IMR-90 (cell line): Measurements from ENCODE around the gene NDST3. TPM values are rescaled to one million over a fixed set of nuclear protein-coding genes. Genes with fewer than 3 reads are reported as not detected.

Experiments used
- ATAC-seq: fragments of 200-7000 bp; cut with Tn5 transposase; 2 replicates; pipeline ENCODE4 v1.9.1; 2020; ENCODE audit warnings: low read depth, mild to moderate bottlenecking, moderate library complexity
- BruUV-seq: library from RNA; stranded (reverse); fragments of 400-500 nt; replicated peaks from 2 replicates; lab custom pipeline; 2021; lab: Mats Ljungman, UMichigan
- CTCF ChIA-PET: fragments of 300-600 bp; formaldehyde crosslinking; extraction: SDS; loops from one replicate; lab custom pipeline; 2021; ENCODE audit warnings: antibody characterized with exemption; lab: Yijun Ruan, JAX
- POLR2A ChIA-PET: fragments of 300-600 bp; sonication (Branson Sonifier 250); formaldehyde crosslinking; loops from one replicate; lab custom pipeline; 2022; ENCODE audit warnings: antibody characterized with exemption; ENCODE audit not compliant: unreplicated experiment; lab: Charles Lee
- DNase-seq: peaks from one replicate; pipeline ENCODE4 v3.0.0; 2013
- H2AFZ ChIP-seq: replicated peaks from 2 replicates; pipeline ENCODE3; 2013; ENCODE audit warnings: low read length, mild to moderate bottlenecking; ENCODE audit not compliant: poor library complexity
- H2AK5ac ChIP-seq: 2 replicates; pipeline ENCODE4 v1.6.1; 2013; ENCODE audit warnings: low read depth, low read length, inconsistent platforms
- H2AK9ac ChIP-seq: replicated peaks from 2 replicates; pipeline ENCODE3; 2013; ENCODE audit warnings: mild to moderate bottlenecking, low read depth, low read length, moderate library complexity; ENCODE audit not compliant: poor library complexity
- H2BK120ac ChIP-seq: 2 replicates; pipeline ENCODE4 v1.6.1; 2013; ENCODE audit warnings: low read depth, low read length, inconsistent platforms
- H2BK15ac ChIP-seq: 3 replicates; pipeline ENCODE4 v1.6.1; 2013; ENCODE audit warnings: low read depth, low read length, inconsistent platforms
- H2BK20ac ChIP-seq: 2 replicates; pipeline ENCODE4 v1.6.1; 2013; ENCODE audit warnings: low read depth, mild to moderate bottlenecking, inconsistent platforms, low read length, moderate library complexity
- H2BK5ac ChIP-seq: 2 replicates; pipeline ENCODE4 v1.6.1; 2013; ENCODE audit warnings: mild to moderate bottlenecking, low read depth, low read length, inconsistent platforms; ENCODE audit not compliant: poor library complexity, severe bottlenecking
- H3K14ac ChIP-seq: replicated peaks from 2 replicates; pipeline ENCODE4 v1.6.1; 2013; ENCODE audit warnings: low read depth, low read length, inconsistent platforms
- H3K18ac ChIP-seq: 2 replicates; pipeline ENCODE4 v1.6.1; 2013; ENCODE audit warnings: low read depth, low read length, control low read depth
- H3K23ac ChIP-seq: 2 replicates; pipeline ENCODE4 v1.6.1; 2013; ENCODE audit warnings: low read depth, low read length, inconsistent platforms
- H3K27ac ChIP-seq: 2 replicates; pipeline ENCODE4 v1.5.1; 2013; ENCODE audit warnings: mild to moderate bottlenecking, control low read depth, low read length; ENCODE audit not compliant: insufficient read depth
- H3K27me3 ChIP-seq: 2 replicates; pipeline ENCODE4 v1.6.1; 2013; ENCODE audit warnings: low read length; ENCODE audit not compliant: control insufficient read depth, insufficient read depth
- H3K36me3 ChIP-seq: 2 replicates; pipeline ENCODE4 v1.6.1; 2013; ENCODE audit warnings: low read length, mixed read lengths; ENCODE audit not compliant: control insufficient read depth, insufficient read depth
- H3K4ac ChIP-seq: 2 replicates; pipeline ENCODE4 v1.6.1; 2013; ENCODE audit warnings: low read depth, low read length, inconsistent platforms
- H3K4me1 ChIP-seq: 2 replicates; pipeline ENCODE4 v1.6.1; 2013; ENCODE audit warnings: low read length, mixed read lengths; ENCODE audit not compliant: control insufficient read depth, insufficient read depth
- H3K4me2 ChIP-seq: 2 replicates; pipeline ENCODE4 v1.6.1; 2013; ENCODE audit warnings: low read depth, mild to moderate bottlenecking, control low read depth, low read length, moderate library complexity
- H3K4me3 ChIP-seq: 2 replicates; pipeline ENCODE4 v1.5.1; 2013; ENCODE audit warnings: low read depth, mild to moderate bottlenecking, control low read depth, low read length, moderate library complexity; ENCODE audit not compliant: insufficient read depth
- H3K56ac ChIP-seq: 2 replicates; pipeline ENCODE4 v1.6.1; 2013; ENCODE audit warnings: low read length, inconsistent platforms; ENCODE audit not compliant: insufficient read depth; ENCODE audit errors: extremely low read depth
- H3K79me1 ChIP-seq, 2 experiments: 2 replicates each; pipeline ENCODE4 v1.6.1; 2013; ENCODE audit warnings: low read length in 2 of 2, inconsistent platforms in 1 of 2, low read depth in 1 of 2
- H3K9ac ChIP-seq: 2 replicates; pipeline ENCODE4 v1.6.1; 2013; ENCODE audit warnings: low read depth, low read length, control low read depth
- H3K9me1 ChIP-seq: 2 replicates; pipeline ENCODE4 v1.6.1; 2013; ENCODE audit warnings: low read length, inconsistent platforms; ENCODE audit not compliant: insufficient read depth
- H3K9me3 ChIP-seq: 2 replicates; pipeline ENCODE4 v1.6.1; 2013; ENCODE audit warnings: low read length; ENCODE audit not compliant: control insufficient read depth, insufficient read depth
- H4K20me1 ChIP-seq: 2 replicates; pipeline ENCODE4 v1.6.1; 2013; ENCODE audit warnings: low read length, inconsistent platforms; ENCODE audit not compliant: insufficient read depth
- H4K5ac ChIP-seq: 2 replicates; pipeline ENCODE4 v1.6.1; 2013; ENCODE audit warnings: mild to moderate bottlenecking, low read depth, low read length, control low read depth
- H4K8ac ChIP-seq, 2 experiments: 2 replicates each; pipeline ENCODE4 v1.6.1; 2013; ENCODE audit warnings: low read depth in 2 of 2, low read length in 2 of 2, control low read depth in 1 of 2, inconsistent platforms in 1 of 2
- H4K91ac ChIP-seq: 2 replicates; pipeline ENCODE4 v1.6.1; 2013; ENCODE audit warnings: low read depth, low read length, inconsistent platforms; ENCODE audit not compliant: insufficient read depth
- MAFK ChIP-seq: IDR thresholded peaks from 2 replicates; pipeline ENCODE4 v1.6.1; 2012; ENCODE audit warnings: low read depth, low read length, improper control_type of control experiment
- RAD21 ChIP-seq: IDR thresholded peaks from 2 replicates; pipeline ENCODE4 v1.6.1; 2012; ENCODE audit warnings: low read length, improper control_type of control experiment
- RCOR1 ChIP-seq: IDR thresholded peaks from 2 replicates; pipeline ENCODE4 v1.6.1; 2012; ENCODE audit warnings: mild to moderate bottlenecking, low read length, improper control_type of control experiment; ENCODE audit not compliant: insufficient replicate concordance
- dilution Hi-C: fragments of 300-500 bp; cut with HindIII; formaldehyde crosslinking; loops from one replicate; pipeline ENCODE4 v1.14.3; 2018; ENCODE audit warnings: low sequenced_read_pairs; ENCODE audit not compliant: unreplicated experiment
- in situ Hi-C: fragments of 300-500 bp; cut with MboI; formaldehyde crosslinking; loops from 3 replicates; pipeline ENCODE4 v1.14.3; 2019; ENCODE audit warnings: low sequenced_read_pairs, inconsistent platforms, mixed read lengths
- intact Hi-C: fragments of 100-400 bp; cut with micrococcal nuclease; formaldehyde crosslinking; loops from 2 replicates; pipeline ENCODE4 v1.10.0; 2022
- polyA plus RNA-seq, 3 experiments: library from polyadenylated mRNA; depleted of rRNA; stranded (reverse); fragments of >200 nt; gene quantifications; 2 replicates each; pipeline ENCODE4 v1.2.3, GENCODE V29; 2012; ENCODE audit warnings: low replicate concordance in 1 of 3
- total RNA-seq: library from RNA; depleted of rRNA; stranded (reverse); fragments of >200 nt; gene quantifications from 2 replicates; pipeline ENCODE4 v1.2.3, GENCODE V29; 2012

Gene NDST3
- total and polyA plus RNA-seq, 2 of the 4 experiments (the other 2 are of a cell fraction) = 0.10 to 0.18 TPM

- TF ChIP-seq MAFK (0 out of 2 replicates have a peak, but pooled peaks have one; percentile 22), RAD21 (no peak), RCOR1 (no peak)
- in situ Hi-C loops = loop anchor here (25.0 kb wide), 1 partner anchor 892 kb away; no protein-coding TSS in a partner anchor
- Histone ChIP-seq H3K4me1 (no peaks in the 10 kb centered on the region), H3K14ac (no peak overlapping the region), H3K4me2 (no peak overlapping the region), H3K23ac (no peak overlapping the region), H2BK15ac (no peak overlapping the region), H3K9me1 (no peaks in the 10 kb centered on the region), H3K27me3 (no peaks in the 10 kb centered on the region), H3K4ac (no peak overlapping the region), H4K20me1 (no peaks in the 10 kb centered on the region), H4K91ac (no peak overlapping the region), H3K36me3 (no peaks in the 10 kb centered on the region), H3K56ac (no peak overlapping the region), H2AK5ac (no peak overlapping the region), H4K5ac (no peak overlapping the region), H3K18ac (no peak overlapping the region), H2BK20ac (no peak overlapping the region), H3K9me3 (no peaks in the 10 kb centered on the region), H2BK5ac (no peak overlapping the region), H3K4me3 (no peak overlapping the region), H2AK9ac (no peak overlapping the region), H3K9ac (no peak overlapping the region), H3K79me1 (no peaks in the 10 kb centered on the region), H2BK120ac (no peak overlapping the region), H2AFZ (no peak overlapping the region), H3K27ac (no peak overlapping the region), H4K8ac (no peak overlapping the region)
- DNase-seq (no peak), ATAC-seq (no peak)
- POLR2A ChIA-PET = no interaction called here
- CTCF ChIA-PET = no interaction called here
- dilution Hi-C loops = no loop called here
- no TSS peak for BruUV-seq
- intact Hi-C loops = no loop called here
Observed at GRCh38 chr4:118254368-118254767, 220.1 kb downstream of the NDST3 start.
